NCI-H2196 treated with DMSO at 0.1 percent for 48 hours (cell line): ENCODE results near the gene FAM237A.

Experiments used
- DNase-seq: peaks from one replicate; lab custom pipeline; 2025; ENCODE audit not compliant: unreplicated experiment; lab: John Stamatoyannopoulos, UW

The FAM237A gene

DNA sequence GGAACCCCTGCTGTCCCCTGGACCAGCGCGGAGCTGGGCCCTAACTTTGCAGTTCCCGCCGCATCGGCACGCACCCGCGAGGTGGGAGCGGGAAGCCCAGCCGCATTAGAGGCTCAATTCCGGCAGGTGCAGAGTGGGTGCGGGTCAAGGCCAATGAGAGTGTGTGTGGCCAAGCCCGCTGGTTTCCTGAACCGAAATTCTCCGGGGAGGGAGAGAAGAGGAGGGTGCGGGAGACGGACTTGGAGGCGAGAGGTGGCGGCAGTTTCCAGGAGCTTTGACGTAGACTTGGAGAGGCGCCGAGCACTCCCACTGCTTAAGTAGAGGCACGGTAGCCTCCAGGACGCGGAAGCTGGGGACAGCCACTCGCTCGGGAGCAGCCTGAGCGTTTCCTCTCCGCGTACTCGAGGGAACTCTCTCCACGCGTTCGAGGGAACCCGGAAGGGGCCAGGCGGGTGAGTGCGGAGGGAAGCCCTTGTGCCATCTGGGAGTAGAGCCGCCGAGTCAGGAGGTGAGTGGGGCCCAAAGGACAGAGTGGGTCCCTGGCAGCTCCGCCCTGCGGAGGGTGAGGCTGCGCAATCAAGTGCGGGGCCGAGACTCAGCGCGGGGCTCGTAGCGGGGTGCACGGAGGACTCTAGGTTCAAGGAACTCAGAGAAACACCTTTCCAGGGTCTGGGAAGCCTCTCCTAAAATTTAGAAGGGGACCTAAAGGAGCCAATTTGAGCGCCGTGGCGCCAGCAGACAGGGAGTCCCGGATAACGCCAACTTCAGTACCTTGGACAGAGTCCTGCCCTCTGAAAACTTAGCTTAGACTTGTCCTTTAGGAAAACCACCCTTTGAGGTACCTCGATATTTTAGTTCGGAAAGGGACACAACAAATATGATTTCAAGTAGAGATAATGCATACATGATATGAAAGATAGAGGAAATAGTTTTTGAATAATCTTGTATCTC, at the start of gene FAM237A:
FAM237A (plus strand) TSS at position 413 of the 951 bp plus-strand sequence. CDS start 1,750 bp downstream, outside the sequence.
- DNase-seq, result no peak

DNA sequence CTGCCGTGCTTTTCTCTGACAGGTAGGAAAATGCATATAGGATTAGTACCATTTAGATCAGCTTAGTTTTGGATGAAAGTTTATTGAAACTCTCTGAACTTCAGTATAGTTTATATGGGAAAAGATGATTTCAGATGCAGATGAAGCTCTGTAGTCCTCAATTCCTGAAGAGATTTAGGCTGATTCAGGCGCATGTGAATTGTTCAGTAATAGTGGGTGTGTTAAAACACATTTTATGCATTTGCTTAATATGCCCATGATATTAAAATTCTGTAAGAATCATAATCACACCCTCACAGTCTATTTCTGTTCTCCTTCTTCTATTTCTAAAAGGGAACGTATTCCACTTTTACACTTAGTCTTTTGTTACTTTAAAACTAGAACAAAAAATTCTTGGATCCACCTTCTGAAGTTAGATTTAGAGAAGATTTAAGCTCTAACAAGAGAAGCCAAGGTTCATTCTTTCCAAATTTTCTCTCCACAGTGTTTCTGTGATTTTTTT, 44.5 kb upstream of the FAM237A start:
- no peak for DNase-seq

DNA sequence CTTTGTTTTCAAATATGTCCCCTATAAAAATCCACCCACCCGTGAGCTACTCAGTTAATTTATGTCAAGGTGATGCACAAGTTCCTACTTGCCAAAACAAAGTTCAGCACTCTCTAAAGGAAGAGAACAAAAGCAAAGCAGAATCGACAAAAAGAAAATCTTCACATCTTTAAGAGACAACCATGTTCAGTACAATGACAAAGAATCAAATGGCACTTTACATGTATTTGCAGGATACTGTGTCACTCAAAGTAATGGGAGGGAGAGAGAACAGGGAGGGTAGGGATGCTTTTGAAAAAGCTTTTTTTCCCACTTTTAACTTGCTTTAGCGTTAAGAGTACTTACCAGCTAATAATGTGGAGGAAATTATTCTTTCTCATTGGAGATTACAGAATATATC, 39.0 kb upstream of the FAM237A start:
- no peak for DNase-seq

GRCh38 chr2:206610451-206610850, 31.8 kb upstream of the FAM237A start:
- no peak for DNase-seq

GRCh38 chr2:206611191-206611590, 31.1 kb upstream of the FAM237A start:
- DNase-seq, result no peak

- DNase-seq, result no peak
Observed at GRCh38 chr2:206611736-206612135, 30.6 kb upstream of the FAM237A start.

- DNase-seq, result no peak
Observed at GRCh38 chr2:206614811-206615210, 27.5 kb upstream of the FAM237A start.

DNA sequence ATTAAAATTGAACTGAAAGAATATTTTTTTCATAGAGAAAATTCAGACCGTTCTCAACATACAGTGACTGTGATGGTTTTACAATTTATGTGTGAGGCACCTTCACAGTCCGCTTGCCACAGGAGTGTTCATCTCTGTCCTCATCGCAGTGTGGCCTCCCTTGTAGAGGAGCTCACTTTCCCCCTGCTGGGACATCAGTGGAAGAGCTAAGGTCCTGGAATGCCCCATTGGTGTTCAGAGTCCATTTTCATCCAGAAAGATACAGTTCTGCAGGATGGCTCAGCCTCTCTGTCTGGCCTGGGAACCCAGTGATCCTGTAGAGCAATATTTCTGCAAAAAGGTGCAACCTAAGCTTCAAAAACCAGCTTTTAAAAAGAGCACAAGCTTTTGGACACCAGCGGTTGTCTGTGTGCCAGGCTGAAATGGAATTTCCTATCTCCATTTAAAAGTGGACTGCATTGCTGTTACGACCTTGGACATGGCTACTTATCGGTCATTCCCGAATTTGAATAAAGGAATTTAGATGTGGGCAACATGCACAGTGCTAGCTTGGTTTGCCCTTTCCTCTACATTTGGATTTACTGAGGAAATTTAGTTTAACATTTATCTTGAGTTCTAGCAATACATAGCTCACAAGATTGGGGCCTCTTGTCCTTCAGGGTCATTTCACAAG, 26.7 kb upstream of the FAM237A start:
- DNase-seq, result no peak

- DNase-seq, result no peak
Observed at GRCh38 chr2:206616151-206616550, 26.1 kb upstream of the FAM237A start.

DNA sequence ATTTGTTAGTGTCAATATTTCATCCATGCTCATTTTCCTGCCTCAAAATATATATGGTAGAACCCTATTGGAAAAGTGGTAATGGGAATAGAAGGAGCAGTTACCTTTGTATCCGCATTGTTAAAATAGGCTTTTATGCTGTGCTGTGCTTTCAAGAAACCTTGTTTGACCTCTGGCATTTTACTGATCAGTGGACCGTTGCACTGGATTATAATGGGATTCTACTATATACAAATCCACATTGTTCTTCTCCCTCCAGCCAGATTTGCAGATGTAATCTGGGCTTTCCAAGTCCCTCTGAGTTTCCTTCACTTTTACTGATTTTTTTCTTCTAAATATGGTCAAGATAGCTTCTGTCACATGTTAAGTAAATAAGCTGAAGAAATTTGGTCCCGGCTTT, 23.3 kb upstream of the FAM237A start:
- DNase-seq, result no peak

DNA sequence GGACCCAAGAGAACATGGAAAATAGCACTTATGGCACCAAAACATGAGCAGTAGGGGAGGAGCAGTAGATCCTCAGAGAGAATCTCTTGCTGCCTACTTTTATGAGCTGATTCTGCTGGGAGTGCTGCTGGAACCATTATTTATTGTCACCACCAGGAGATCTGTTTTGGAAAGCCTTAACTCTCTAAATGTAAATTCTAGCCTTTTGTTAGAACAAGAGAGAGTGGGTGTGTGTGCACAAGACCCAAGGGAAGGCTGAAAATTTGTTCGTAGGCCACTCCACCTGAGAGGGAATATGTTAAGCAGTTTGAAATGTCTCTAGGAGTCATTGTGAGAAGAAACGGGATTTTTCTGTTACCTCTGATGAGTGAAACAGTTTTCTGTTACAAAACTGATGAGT, 16.2 kb upstream of the FAM237A start:
- DNase-seq, result no peak

DNA sequence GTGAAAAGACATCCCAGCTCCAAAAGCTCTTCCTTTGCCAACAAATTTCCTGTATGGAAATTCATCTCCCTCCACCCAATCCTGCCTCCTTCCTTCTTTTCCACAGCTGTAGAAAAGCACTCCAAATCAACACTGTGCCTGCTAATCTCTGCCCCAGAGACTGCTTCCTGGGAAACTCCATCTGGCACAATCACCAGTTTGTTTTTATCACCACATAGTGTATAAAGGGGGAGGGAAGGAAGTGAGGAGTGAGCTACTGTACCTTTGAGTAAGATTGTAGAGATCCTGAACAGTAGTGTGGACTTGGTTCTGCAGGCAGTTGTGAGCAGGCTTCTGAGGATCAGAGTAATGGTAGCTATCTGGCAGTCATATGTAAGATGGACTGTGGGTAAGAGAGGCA, 14.7 kb upstream of the FAM237A start:
- DNase-seq, result no peak

GRCh38 chr2:206631340-206631739, 10.9 kb upstream of the FAM237A start:
- no peak for DNase-seq

DNA sequence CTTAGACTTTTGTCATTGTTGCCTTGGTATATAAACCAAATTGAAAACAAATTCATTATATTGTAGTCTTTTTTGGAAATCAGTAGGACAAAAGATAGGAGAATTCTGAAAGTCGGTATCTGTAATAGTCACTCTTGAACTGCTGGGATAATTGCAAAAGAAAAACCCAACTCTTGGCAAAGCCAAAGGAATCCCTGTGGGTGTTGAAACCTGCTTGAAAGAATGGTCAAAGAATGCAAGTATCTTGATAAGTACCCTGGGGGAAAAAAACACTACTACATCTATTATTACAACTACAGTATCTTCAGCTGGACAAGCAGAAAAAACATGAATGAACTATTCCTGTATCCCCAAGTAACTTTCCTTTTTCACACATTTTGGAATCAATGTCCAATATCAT, 7.3 kb upstream of the FAM237A start:
- DNase-seq, result no peak

- no peak for DNase-seq
Observed at GRCh38 chr2:206639636-206640035, 2.7 kb upstream of the FAM237A start.

- DNase-seq, result no peak
Observed at GRCh38 chr2:206641226-206641625, 1.1 kb upstream of the FAM237A start.

GRCh38 chr2:206647985-206648384, 5.7 kb downstream of the FAM237A start:
- no peak for DNase-seq

GRCh38 chr2:206657087-206657486, 14.8 kb downstream of the FAM237A start:
- no peak for DNase-seq

DNA sequence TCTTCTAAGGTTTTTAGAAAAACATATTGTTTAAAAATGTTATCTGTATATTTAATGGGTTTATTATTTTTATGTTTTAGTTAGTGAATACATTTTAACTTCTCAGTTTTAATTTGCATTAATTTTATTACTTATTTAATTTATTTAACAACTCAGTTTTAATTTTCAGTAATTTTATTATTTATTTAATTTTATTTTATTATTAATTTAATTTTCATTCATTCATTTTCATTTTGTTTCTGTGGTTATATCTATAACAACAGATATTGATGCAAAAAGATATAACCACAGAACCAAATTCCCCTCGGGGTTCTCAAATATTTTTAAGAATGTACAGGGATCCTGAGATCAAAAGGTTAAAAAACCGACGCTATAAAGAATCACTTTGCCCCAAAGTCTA, 23.0 kb downstream of the FAM237A start:
- no peak for DNase-seq

DNA sequence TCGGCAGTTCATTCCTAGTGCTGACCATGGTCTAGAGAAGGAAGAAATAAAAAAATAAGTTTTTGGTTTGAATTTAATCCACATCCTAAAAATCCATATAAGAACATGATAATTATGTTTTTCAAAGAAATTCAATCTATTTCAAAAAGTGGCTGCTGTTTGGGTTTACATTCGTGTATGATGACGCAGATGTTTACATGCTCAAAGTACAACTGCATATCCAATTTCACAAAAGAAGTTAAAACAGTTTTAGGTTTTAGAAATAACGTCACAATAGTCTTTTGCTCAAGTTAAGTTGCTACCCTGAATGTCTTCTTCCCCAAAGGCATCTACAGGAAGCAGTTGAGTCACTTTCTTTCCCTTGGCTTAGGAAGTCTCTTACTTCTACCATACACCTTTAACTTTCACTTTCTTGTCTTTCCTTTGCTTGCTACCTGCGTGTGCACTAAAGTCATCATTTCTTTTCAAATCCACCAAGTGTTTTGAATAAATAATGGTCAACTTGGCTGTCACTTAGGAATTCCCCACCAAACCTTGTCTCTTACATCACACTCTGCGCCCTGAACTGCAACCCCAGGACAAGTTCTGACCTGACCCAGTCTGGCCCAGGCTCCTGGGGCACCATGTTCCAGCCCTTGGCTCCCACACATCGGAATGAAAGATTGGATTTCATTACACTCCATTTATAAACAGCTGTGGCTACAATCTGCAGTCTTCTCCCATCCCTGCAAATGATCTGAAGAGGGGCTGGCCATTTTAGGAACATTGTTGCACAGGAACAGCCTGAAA, 28.4 kb downstream of the FAM237A start:
- DNase-seq, result no peak

DNA sequence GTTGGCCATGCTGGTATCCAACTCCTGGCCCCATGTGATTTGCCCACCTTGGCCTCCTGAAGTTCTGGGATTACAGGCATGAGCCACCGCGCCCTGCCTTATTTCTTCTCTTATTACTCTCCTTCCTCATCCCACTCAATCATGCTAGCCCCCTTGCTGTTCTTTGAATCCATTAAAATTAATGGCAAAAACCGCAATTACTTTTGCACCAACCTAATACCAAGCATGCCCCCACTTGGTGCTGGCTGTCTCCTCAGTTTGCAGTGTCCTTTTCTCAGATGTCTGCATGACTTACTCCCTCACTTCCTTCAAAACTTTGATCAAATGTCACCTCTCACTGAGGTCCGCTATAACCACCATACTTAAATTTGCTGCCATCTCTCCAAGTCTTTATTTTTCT, 41.3 kb downstream of the FAM237A start:
- DNase-seq, result no peak
